Activated CD8-positive, alpha-beta T cell treated with anti-CD3 and anti-CD28 coated beads for 36 hours (primary cell): ENCODE data around the gene EDRF1. TPM values are rescaled to one million over a fixed set of nuclear protein-coding genes. Genes with fewer than 3 reads are reported as not detected.
"Not testable (repeated sequence)": the region's sequence is repeated elsewhere in the genome, so short reads cannot be mapped to it uniquely, and the experiment has no call there.

Experiments used
- ATAC-seq: fragments of 200-7000 bp; cut with Tn5 transposase; one replicate; pipeline ENCODE4 v1.10.0; 2021; ENCODE audit warnings: mild to moderate bottlenecking, moderate library complexity
- CTCF ChIA-PET: fragments of 350-600 bp; sonication (Branson Sonifier 250); formaldehyde crosslinking; loops from one replicate; lab custom pipeline; 2021; ENCODE audit warnings: antibody characterized with exemption; lab: Charles Lee
- POLR2A ChIA-PET: fragments of 350-600 bp; sonication (Branson Sonifier 250); formaldehyde crosslinking; loops from one replicate; lab custom pipeline; 2021; ENCODE audit warnings: antibody characterized with exemption; lab: Charles Lee
- DNase-seq: peaks from one replicate; pipeline ENCODE4 v3.0.0-alpha.2; 2020
- H3K27ac Mint-ChIP-seq: one replicate; pipeline ENCODE4 v1.8.0; 2021; ENCODE audit warnings: mild to moderate bottlenecking, mixed read lengths
- H3K27me3 Mint-ChIP-seq: one replicate; pipeline ENCODE4 v1.8.0; 2021; ENCODE audit warnings: mixed read lengths
- H3K36me3 Mint-ChIP-seq: one replicate; pipeline ENCODE4 v1.8.0; 2021; ENCODE audit warnings: low read depth, mixed read lengths
- H3K4me1 Mint-ChIP-seq: one replicate; pipeline ENCODE4 v1.8.0; 2021; ENCODE audit warnings: low read depth, mixed read lengths
- H3K4me3 Mint-ChIP-seq: one replicate; pipeline ENCODE4 v1.8.0; 2021; ENCODE audit warnings: mild to moderate bottlenecking, moderate library complexity, mixed read lengths
- H3K9me3 Mint-ChIP-seq: one replicate; pipeline ENCODE4 v1.8.0; 2021; ENCODE audit warnings: mixed read lengths
- intact Hi-C: fragments of 100-400 bp; cut with micrococcal nuclease; formaldehyde crosslinking; loops from one replicate; pipeline ENCODE4 v1.10.0; 2022
- total RNA-seq, 2 experiments: library from RNA; stranded (reverse); gene quantifications; one replicate each; pipeline ENCODE4 v1.2.3, GENCODE V29; 2021
- TF ChIP-seq, protein P1 (sequence below): fragments of 200-600 bp; IDR thresholded peaks from one replicate; pipeline ENCODE4 v1.8.0; 2022; ENCODE audit warnings: antibody characterized with exemption, mild to moderate bottlenecking

The EDRF1 gene
- total RNA-seq, 2 experiments from 2014 or later: 26.3 to 26.4 TPM

DNA sequence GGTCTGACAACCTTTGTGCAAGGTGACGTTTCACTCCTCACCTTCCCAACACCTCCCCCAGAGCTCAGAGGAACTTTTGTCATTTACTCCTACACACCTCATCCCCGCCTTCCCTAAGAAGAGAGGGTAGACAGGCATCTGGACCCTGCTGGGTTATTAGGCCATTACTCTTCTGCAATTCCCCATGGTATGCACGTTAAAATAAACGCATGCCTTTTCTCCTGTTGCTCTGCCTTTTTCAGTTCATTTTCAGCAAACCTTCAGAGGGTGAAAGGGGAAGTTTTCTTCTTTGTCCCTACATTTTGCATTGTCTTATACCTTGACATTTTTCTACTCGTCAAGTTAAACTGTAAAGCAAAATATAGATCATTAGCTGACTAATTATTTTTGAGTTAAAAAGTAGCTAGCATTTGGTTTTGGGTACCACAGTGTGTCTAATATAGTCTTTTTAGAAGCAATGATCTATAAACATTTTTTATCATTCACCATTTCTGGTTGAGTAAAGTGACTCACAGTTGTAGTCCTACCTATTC lies 10.5 kb upstream of the EDRF1 start:
- DNase-seq (no peak), ATAC-seq (no peak)
- POLR2A ChIA-PET: no interaction called here
- TF ChIP-seq, protein P1, sequence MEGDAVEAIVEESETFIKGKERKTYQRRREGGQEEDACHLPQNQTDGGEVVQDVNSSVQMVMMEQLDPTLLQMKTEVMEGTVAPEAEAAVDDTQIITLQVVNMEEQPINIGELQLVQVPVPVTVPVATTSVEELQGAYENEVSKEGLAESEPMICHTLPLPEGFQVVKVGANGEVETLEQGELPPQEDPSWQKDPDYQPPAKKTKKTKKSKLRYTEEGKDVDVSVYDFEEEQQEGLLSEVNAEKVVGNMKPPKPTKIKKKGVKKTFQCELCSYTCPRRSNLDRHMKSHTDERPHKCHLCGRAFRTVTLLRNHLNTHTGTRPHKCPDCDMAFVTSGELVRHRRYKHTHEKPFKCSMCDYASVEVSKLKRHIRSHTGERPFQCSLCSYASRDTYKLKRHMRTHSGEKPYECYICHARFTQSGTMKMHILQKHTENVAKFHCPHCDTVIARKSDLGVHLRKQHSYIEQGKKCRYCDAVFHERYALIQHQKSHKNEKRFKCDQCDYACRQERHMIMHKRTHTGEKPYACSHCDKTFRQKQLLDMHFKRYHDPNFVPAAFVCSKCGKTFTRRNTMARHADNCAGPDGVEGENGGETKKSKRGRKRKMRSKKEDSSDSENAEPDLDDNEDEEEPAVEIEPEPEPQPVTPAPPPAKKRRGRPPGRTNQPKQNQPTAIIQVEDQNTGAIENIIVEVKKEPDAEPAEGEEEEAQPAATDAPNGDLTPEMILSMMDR: no peak
- no peak overlapping the region for H3K27ac Mint-ChIP-seq
- H3K9me3 Mint-ChIP-seq: peaks cover 20% of the 10 kb centered on the region
- no peaks in the 10 kb centered on the region for H3K4me1 Mint-ChIP-seq
- H3K4me3 Mint-ChIP-seq: no peak overlapping the region
- H3K36me3 Mint-ChIP-seq: no peaks in the 10 kb centered on the region
- CTCF ChIA-PET: no interaction called here
- intact Hi-C loops: no loop called here
- no peaks in the 10 kb centered on the region for H3K27me3 Mint-ChIP-seq

- CTCF ChIA-PET: no interaction called here
- DNase-seq (no peak), ATAC-seq (no peak)
- intact Hi-C loops: no loop called here
- H3K27ac Mint-ChIP-seq: no peak overlapping the region
- peaks cover 22% of the 10 kb centered on the region for H3K9me3 Mint-ChIP-seq
- no peaks in the 10 kb centered on the region for H3K27me3 Mint-ChIP-seq
- TF ChIP-seq, protein P1: no peak
- H3K36me3 Mint-ChIP-seq: no peaks in the 10 kb centered on the region
- H3K4me3 Mint-ChIP-seq: no peak overlapping the region
- POLR2A ChIA-PET: no interaction called here
- H3K4me1 Mint-ChIP-seq: no peaks in the 10 kb centered on the region
Observed at GRCh38 chr10:125709553-125710474, 9.7 kb upstream of the EDRF1 start.

GRCh38 chr10:125711110-125711750 lies 8.3 kb upstream of the EDRF1 start:
- TF ChIP-seq, protein P1: no peak
- H3K27ac Mint-ChIP-seq: no peak overlapping the region
- CTCF ChIA-PET: no interaction called here
- intact Hi-C loops: no loop called here
- H3K9me3 Mint-ChIP-seq: peaks cover 24% of the 10 kb centered on the region
- POLR2A ChIA-PET: no interaction called here
- ATAC-seq: no peak
- H3K4me3 Mint-ChIP-seq: no peak overlapping the region
- H3K4me1 Mint-ChIP-seq: no peaks in the 10 kb centered on the region
- no peak for DNase-seq
- H3K27me3 Mint-ChIP-seq: no peaks in the 10 kb centered on the region
- H3K36me3 Mint-ChIP-seq: no peaks in the 10 kb centered on the region

- H3K27me3 Mint-ChIP-seq, H3K36me3 Mint-ChIP-seq, H3K4me3 Mint-ChIP-seq, CTCF ChIA-PET, POLR2A ChIA-PET, DNase-seq, intact Hi-C loops, H3K4me1 Mint-ChIP-seq, ATAC-seq, H3K27ac Mint-ChIP-seq: not testable (repeated sequence)
- H3K9me3 Mint-ChIP-seq: peaks cover 24% of the 10 kb centered on the region
Observed at GRCh38 chr10:125714728-125715127, 4.8 kb upstream of the EDRF1 start.

- ChIA-PET POLR2A (no interaction called here), CTCF (no interaction called here)
- Mint-ChIP-seq H3K27me3 (no peaks in the 10 kb centered on the region), H3K27ac (peak overlapping the region; percentile 98), H3K4me3 (peak overlapping the region; percentile 97), H3K4me1 (peaks cover 21% of the 10 kb centered on the region), H3K36me3 (peaks cover 33% of the 10 kb centered on the region), H3K9me3 (peaks cover 2% of the 10 kb centered on the region)
- intact Hi-C loops: no loop called here
- no peak for DNase-seq
- no peak for ATAC-seq
- TF ChIP-seq, protein P1: no peak
Observed at GRCh38 chr10:125720002-125720382, 483 bp downstream of the EDRF1 start.
